ENCODE results near the gene PHACTR3.

The PHACTR3 gene

GRCh38 chr20:59624401-59624800 lies 20.1 kb downstream of the PHACTR3 start:
- TF ChIP-seq ZFX (IDR thresholded peaks at IDR 0.05; ENCODE audit: borderline replicate concordance) (no peak), CTCF (IDR thresholded peaks at IDR 0.05) (no peak)
- no peak overlapping the region for H3K27ac ChIP-seq

GRCh38 chr20:59625214-59625922 lies 21.0 kb downstream of the PHACTR3 start:
- H3K27ac ChIP-seq: no peak overlapping the region
- TF ChIP-seq ZFX (IDR thresholded peaks at IDR 0.05; ENCODE audit: borderline replicate concordance) (no peak), CTCF (IDR thresholded peaks at IDR 0.05) (no peak)

- TF ChIP-seq CTCF (IDR thresholded peaks at IDR 0.05): no peak
- TF ChIP-seq ZFX (IDR thresholded peaks at IDR 0.05; ENCODE audit: borderline replicate concordance): no peak
- no peak overlapping the region for H3K27ac ChIP-seq
These were observed 23.0 kb downstream of the PHACTR3 start for GRCh38 chr20:59627298-59627697.

GRCh38 chr20:59628171-59628570 lies 23.8 kb downstream of the PHACTR3 start:
- no peak overlapping the region for H3K27ac ChIP-seq
- no peak for TF ChIP-seq ZFX (IDR thresholded peaks at IDR 0.05; ENCODE audit: borderline replicate concordance)
- no peak for TF ChIP-seq CTCF (IDR thresholded peaks at IDR 0.05)

- H3K27ac ChIP-seq: no peak overlapping the region
- no peak for TF ChIP-seq CTCF (IDR thresholded peaks at IDR 0.05)
- no peak for TF ChIP-seq ZFX (IDR thresholded peaks at IDR 0.05; ENCODE audit: borderline replicate concordance)
These were observed 25.1 kb downstream of the PHACTR3 start for GRCh38 chr20:59629141-59630045.

GRCh38 chr20:59630526-59630925 lies 26.2 kb downstream of the PHACTR3 start:
- TF ChIP-seq ZFX (IDR thresholded peaks at IDR 0.05; ENCODE audit: borderline replicate concordance) (no peak), CTCF (IDR thresholded peaks at IDR 0.05) (no peak)
- H3K27ac ChIP-seq: no peak overlapping the region
